NCI-H1048 (cell line): ENCODE measurements around the gene FRMD8.

Experiments
- DNase-seq: peaks from one replicate; lab custom pipeline; 2025; lab: John Stamatoyannopoulos, UW

The FRMD8 gene

DNA sequence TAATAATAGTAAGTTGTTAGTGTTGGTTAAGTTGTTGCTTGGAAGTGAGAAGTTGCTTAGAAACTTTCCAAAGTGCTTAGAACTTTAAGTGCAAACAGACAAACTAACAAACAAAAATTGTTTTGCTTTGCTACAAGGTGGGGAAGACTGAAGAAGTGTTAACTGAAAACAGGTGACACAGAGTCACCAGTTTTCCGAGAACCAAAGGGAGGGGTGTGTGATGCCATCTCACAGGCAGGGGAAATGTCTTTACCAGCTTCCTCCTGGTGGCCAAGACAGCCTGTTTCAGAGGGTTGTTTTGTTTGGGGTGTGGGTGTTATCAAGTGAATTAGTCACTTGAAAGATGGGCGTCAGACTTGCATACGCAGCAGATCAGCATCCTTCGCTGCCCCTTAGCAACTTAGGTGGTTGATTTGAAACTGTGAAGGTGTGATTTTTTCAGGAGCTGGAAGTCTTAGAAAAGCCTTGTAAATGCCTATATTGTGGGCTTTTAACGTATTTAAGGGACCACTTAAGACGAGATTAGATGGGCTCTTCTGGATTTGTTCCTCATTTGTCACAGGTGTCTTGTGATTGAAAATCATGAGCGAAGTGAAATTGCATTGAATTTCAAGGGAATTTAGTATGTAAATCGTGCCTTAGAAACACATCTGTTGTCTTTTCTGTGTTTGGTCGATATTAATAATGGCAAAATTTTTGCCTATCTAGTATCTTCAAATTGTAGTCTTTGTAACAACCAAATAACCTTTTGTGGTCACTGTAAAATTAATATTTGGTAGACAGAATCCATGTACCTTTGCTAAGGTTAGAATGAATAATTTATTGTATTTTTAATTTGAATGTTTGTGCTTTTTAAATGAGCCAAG, 38.9 kb downstream of the FRMD8 start:
- DNase-seq, result no peak

DNA sequence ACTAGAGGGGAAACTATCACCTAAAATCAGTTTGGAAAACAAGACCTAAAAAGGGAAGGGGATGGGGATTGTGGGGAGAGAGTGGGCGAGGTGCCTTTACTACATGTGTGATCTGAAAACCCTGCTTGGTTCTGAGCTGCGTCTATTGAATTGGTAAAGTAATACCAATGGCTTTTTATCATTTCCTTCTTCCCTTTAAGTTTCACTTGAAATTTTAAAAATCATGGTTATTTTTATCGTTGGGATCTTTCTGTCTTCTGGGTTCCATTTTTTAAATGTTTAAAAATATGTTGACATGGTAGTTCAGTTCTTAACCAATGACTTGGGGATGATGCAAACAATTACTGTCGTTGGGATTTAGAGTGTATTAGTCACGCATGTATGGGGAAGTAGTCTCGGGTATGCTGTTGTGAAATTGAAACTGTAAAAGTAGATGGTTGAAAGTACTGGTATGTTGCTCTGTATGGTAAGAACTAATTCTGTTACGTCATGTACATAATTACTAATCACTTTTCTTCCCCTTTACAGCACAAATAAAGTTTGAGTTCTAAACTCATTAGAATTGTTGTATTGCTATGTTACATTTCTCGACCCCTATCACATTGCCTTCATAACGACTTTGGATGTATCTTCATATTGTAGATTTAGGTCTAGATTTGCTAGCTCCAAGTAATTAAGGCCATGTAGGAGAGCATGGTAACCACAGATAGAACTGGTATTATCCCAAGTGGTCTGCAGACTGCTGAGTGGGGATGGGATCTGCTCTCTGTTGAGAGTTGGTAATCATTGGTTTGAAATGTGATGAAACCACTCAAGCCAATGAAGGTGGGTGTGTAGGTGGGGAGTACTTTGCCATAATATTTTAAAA, 39.8 kb downstream of the FRMD8 start:
- no peak for DNase-seq

DNA sequence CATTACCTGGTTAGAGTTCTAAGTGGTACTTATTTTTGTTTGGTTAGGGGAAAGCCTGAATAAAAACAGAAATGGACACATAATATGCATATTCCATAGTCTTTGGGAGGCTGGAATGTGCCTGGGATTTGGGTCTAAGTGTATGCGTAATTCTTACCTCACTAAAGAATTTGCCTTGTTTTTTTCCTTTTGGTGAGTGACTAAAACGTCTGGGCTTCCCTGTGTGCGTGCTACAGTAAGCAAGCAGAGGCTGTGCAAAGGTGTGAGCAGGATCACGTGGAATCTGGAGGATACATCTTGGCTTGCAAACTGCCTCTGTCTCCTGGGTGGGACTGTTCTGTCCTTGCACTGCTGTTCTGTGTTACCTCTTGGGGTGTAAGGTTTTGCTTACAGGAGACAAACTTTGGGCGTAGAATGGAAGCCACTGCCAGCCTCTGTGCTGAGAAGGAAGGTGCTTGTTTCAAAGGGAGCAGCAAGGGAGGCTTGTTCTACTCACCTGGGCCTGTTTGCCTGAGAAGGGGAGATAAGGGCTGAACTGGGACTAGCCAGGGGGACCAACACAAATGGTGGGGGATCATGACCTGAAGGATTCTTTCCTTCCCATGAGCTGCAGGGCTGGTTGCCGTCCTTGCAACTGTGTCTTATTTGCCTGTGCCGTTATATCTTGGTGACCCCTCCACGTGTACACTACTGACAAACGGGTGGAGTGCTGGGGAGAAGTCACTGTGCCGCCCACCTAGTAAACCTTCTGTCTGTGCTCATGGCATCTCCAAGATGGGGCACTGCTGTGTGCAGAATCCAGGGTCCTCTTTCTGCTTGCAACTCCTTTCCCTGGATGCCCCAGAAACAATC, 40.6 kb downstream of the FRMD8 start:
- DNase-seq, result no peak

DNA sequence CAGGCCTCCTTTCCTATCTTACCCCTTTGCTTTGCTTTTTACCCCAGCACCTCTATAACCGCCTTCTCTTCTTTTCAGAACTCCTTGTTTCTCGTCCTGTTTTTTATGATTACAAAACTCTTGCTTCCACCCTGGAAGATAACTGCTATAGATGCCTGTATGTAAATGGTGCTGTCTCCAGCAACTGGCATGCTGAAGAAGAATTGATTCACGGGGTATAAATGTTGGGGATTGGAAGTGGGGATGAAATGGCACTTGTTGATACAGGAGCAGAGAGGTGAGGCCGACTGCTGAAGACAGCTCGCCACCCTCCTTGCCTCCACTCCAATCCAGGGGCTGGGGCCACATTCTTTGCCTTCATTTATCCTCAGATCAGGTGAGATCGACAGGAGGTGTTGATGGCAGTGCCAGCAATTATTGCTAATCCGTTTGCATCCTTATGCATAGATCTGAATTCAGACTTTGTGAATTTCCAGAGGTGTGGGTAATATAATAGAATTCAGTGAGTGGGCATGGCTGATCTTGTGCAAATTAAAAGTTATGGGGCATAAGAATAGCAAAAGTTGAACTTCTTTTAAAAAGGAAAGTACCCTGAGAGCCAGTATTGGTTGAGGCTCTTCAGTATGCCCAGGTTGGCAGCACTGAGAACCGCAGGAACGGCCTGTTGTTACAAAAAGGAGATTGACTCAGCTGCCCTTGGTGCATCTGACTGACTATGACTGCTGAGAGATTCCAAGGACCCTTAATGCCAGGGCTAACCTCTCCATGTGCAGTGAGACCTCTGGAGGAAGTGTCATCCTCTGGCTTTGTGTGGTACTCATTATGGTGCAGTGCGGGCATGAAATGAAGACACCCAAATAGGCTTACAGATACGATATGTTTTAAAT, 41.5 kb downstream of the FRMD8 start:
- no peak for DNase-seq

DNA sequence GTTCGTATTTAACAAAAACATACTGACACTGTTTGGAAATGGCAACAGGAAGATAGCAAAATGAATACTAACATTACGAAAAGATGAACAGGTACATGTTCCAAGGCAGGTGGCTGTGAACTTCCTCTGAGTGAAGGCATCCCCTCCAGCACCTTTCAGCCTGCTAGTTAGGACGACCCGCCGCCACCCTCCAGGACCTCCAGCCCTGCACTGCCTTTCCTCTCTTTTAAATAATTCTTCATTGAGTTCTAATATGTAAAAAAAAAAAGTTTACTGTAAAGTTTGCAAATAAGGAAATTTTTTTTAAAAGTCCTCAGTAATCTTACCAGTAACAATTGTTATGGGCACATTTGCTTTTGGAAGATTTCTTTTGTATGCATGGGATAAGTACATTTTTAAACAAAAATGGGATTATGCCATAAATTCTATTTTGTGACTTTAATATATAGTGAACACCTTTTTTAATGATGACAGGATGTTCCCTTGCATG, 42.2 kb downstream of the FRMD8 start:
- no peak for DNase-seq

DNA sequence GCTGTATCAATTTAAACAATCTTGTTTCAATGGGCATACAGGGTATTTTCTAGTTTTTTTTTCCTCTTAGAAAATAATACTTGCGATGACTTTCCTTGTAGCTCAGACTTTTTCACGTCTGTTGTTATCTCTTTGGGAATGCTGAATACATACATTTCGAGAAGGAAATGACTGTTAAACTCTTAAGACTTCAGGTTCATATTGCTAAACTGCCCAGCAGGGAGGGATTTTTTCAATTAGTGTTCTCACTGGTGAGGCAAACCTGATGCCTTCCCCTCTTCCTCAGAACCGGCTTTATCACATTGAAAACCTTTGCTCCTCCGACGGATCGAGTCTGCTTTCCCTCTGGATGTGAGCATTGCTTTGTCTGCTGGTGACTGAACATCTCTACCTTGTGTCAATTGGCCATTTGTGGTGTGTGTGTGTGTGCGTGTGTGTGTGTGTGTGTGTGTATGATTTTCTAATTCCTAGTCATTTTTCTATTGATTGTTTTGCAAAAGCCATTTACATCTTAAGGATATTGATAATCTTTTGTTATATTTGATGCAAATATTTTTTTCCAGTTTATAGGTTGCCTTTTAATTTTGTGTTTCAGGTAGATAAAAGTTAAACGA, 42.7 kb downstream of the FRMD8 start:
- no peak for DNase-seq

DNA sequence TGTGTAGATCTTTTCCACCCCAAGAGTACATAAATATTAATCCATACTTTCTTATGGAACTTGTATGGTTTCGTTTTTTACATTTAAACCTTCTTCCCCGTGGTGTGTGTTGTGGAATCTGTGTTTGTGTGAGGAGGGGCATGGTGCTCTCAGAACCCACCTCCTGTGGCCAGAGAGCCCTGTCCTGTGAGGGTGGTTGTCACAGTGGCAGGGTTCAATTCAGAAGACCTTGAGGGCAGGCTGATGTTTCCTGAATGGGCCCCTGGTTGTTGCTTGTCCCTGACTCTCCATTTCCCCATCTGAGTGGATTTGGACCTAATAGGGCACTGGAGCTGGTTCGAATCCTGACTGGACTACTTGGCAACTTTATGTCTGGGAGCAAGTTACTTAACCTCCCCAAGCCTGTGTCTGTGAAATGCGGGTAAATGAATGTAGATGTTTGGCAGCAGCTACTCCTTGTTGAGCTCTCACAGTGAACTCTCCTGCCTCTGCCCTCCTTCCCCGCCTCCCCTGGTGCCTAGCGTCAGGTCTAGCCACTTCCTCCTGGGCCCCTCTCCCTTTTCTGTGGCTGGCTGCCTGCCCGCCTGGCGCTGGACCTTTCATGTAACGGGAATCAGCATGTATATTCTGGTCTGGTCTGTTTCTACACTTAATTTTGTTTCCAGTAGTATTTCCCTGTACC, 43.4 kb downstream of the FRMD8 start:
- DNase-seq, result no peak

DNA sequence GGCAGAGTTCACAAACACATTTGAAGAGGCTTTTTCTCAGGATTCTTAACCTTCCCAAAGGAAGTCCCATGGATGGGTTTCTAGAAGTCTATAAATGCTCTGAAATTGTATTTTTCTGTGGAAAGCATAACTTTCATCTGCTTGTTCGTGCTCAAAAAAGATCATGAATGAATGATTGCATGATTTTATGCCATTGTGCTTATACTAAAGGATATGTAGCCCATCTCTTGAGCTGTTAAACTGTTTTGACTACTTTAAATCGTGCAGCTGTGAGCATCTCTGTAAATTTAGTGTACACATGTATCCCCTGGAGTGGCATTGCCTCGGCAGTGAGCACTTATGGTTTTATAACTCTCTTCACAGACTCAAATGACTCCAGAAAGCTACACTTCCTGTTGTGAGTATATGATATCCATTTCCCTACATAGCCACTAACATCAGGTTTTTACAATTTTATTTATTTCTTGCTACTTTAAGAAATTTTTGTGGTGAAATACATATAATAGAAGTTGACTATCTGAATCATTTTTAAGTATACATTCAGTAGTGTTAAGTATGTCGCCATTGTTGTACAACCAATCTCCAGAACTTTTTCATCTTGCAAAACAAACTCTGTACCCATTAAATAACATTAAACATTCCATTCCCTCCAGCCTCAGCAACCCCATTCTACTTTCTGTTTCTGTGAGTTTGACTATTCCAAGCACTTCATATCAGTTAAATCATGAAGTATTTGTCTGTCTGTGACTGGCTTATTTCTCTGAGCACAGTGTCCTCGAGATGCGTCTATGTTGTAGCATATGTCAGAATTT, 44.2 kb downstream of the FRMD8 start:
- no peak for DNase-seq

DNA sequence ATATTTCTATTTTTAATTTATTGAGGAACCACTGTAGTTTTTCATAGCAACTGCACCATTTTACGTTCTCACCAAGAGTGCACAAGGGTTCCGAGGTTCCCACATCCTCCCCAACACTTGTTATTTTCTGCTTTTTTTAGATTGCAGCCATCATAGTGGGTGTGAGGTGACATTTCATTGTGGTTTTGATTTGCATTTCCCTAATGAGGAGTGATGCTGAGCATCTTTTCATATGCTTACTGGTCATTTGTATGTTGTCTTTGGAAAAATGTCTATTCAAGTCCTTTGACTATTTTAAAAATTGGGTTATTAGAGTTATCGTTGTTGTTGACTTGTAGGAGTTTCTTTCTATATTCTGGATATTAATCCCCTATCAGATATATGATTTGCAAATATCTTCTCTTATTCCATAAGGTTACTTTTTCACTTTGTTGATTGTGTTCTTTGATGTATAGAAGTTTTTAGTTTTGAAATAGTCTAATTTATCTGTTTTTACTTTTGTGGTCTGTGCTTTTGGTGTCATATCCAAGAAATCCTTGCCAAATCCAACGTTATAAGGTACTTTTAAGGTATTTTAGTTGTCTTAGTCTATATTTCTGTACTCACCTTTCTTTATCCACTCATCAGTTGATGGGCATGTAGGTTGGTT, 45.1 kb downstream of the FRMD8 start:
- no peak for DNase-seq

DNA sequence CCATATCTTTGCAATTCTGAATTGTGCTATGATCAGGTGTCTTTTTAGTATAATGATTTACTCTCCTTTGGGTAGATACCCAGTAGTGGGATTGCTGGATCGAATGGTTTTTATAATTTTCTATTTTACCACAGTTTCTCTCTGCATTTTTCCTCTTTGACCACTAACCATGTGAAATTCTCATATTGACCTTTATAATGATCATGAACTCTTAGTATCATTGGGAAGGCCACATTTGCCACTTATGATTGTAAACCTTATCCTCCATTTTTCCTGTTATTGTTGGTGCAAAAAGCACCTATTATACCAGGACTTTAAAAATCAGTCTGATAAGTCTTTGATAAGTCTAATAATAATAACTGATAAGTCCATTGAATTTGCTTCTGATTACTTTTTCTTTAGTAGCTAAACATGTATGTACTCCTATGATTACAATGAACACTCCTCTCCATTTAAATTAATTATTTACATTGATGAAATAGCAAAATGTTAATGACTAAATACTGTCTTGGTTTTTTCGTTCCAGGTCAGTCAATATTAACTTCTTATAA, 45.7 kb downstream of the FRMD8 start:
- DNase-seq, result no peak

DNA sequence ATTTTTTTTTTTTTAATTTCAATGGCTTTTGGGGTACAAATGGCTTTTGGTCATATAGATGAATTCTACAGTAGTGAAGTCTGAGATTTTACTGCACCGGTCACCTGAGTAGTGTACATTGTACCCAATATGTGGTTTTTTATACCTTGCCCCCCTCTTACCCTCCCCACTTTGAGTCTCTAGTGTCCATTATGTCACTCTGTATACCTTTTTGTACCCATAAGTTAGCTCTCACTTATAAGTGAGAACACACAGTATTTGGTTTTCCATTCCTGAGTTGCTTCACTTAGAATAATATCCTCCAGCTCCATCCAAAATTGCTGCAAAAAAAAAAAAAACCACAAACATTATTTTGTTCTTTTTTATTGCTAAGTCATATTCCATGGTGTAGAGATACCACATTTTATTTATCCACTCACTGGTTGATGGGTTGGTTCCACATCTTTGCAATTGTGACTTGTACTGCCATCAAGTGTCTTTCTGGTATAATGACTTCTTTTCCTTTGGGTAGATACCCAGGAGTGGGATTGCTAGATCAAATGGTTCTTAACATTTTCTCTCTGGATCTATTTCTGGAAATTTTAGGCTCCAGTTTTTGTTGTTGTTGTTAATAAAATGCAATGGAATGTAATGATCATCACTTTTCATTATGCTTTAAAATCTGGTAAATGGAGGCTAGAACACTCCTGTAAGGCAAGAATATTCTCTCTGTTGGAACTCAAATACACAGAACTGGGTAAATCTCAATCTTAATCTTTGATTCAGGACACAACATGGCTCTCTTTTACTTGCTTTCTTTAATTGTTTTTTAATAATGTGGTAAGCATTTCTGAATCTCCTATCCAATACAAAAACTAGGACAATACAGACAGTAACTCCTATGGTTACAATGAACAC, 46.5 kb downstream of the FRMD8 start:
- DNase-seq, result no peak

DNA sequence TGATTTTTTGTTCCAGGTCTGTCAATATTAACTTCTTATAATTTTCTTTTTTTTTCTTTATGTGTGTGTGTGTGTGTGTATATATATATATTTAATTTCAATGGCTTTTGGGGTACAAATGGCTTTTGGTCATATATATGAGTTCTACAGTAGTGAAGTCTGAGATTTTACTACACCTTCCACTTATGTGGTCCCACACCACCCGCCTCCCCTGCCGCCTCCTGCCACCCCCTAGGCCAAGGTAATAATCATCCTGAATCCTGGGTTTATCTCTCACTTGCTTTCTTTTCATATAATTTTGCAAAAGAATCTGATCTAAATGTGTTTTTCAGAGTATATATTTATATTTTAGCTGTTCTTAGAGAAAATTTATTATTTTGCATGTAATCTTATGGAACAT, 47.2 kb downstream of the FRMD8 start:
- DNase-seq, result no peak

DNA sequence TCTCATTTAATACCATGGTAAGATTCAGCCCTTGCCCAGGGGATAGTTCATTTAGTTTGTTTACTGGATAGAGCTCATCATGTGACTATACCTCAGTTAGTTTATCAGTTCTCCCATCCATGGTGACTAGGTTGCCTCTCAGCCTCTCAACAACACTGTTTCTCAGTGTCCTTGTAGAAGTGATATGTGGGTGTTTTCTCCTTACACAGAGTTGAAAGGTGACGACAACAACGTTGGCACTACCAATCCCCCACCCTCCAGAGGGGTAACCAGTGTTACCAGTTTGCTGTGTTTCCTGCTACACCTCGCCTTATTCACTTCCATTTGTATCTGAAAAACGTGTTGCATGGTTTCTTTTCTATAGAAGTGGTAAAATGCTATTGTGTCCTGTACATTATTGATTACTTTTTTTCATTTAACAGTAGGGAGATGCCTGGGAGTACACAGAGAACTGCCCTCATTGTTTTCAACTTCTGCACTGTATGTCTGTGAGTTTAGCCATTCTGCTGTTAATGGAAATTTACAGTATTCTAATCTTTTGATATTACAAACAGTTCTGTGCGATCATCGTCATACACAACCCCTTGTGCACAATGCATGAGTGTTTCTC, 47.7 kb downstream of the FRMD8 start:
- no peak for DNase-seq

DNA sequence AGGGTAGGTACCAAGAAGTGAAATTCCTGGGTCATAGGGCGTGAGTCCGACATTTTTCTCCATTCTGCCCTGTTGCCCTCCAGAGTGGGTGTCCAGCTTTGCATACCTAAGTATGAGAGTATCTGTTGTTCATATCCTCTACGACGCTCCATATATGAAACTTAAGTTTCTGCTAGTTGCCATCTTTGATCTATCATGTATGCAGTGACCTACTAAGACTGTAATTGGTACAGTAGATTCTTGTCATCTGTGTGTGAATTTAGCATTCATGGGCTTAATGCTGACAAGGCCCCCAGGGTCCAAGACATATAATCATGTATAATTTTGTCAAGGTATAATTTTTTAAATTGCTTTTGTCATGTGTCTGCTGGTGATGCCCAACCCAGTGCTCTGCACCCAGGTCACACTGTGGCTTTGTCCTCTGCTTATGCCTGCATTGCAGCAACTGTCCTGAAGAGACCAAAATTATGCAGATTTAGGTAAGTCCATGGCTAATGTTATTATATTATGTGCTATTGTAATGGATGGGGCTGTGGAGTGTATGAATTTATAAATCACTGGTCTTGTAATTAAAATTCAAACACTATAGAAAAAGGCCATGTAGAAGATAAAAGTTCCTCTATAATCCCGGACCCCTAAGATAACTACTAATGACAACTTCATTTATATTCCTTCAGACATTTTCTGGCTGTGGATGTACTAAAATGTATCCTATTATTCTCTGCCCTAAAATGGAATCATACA, 48.4 kb downstream of the FRMD8 start:
- DNase-seq, result no peak

DNA sequence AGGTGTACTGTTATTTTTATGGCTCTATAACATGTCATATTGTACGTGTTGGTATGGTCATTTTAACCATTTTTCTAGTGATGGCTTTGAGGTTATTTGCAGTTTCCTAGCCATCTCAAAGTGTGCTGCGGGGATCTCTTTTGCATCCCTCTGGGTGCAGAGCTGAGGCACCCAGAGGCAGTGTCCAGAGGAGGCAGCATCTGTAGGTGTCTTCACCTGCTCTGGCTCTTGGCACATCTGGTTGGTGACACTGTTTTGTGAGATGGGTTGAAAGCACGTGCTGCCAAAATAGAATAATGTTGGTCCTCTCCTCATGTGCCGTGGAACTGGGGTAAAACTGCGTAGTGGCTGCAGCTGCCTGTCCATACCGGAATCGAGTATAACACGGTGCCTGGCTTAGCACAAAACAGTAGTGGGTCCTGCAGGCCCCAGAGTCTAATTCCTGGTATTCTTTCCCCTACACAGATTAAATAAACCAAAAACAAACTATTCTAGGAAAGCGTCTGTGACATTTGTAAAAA, 49.0 kb downstream of the FRMD8 start:
- DNase-seq, result no peak

DNA sequence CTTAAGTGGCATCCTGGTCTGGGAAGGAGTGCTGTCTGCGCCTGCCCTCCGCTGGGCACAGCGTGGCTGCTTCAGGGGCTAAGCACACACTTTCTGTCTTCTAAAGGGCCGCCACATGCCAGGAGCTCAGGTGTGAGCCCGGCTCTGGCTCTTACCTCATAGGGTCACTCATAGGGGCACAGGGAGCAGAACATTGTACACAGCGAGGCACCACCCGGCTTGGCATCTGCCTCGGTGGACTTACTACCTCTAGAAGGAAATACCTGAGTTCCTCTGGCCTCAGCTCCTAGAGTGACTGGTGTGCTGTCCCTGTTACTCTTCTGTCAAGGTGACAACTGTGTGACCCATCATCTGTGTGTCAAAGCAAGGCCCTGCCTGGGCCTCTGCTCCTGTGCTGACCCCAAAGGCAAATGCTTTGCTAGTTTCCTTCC, 49.6 kb downstream of the FRMD8 start:
- no peak for DNase-seq
